HepG2 (cell line): ENCODE data around the gene CAPN9. TPM values are rescaled to one million over a fixed set of nuclear protein-coding genes. Genes with fewer than 3 reads are reported as not detected.
A peak's percentile ranks its signal among the peaks of the same experiment; 100 is the strongest.

Source experiments
- ATAC-seq: fragments of 200-7000 bp; cut with Tn5 transposase; 3 replicates; pipeline ENCODE4 v1.9.1; 2020; ENCODE audit warnings: mild to moderate bottlenecking, moderate library complexity
- BruUV-seq: library from RNA; stranded (reverse); fragments of 400-500 nt; replicated peaks from 2 replicates; lab custom pipeline; 2021; lab: Mats Ljungman, UMichigan
- CTCF ChIA-PET: fragments of 300-600 bp; formaldehyde crosslinking; extraction: SDS; loops from one replicate; lab custom pipeline; 2021; ENCODE audit warnings: low total read pairs, inconsistent platforms, low intra/inter-chr PET ratio; lab: Yijun Ruan, JAX
- POLR2A ChIA-PET: fragments of 350-600 bp; sonication (Branson Sonifier 250); formaldehyde crosslinking; loops from one replicate; lab custom pipeline; 2020; ENCODE audit warnings: antibody characterized with exemption, inconsistent platforms; lab: Yijun Ruan, JAX
- DNase-seq: peaks from one replicate; pipeline ENCODE4 v3.0.0-alpha.2; 2015; ENCODE audit warnings: low spot score
- FAIRE-seq: peaks from 3 replicates; lab custom pipeline; 2011; peaks lifted over from hg19 to GRCh38; lab: Jason Lieb, UNC
- H2AFZ ChIP-seq: one replicate; pipeline ENCODE4 v1.6.1; 2011; ENCODE audit warnings: low read length, inconsistent platforms
- H3K27ac ChIP-seq: fragments of 300-600 bp; 3 replicates; pipeline ENCODE4 v1.8.0; 2011; ENCODE audit warnings: mixed run types, mild to moderate bottlenecking, mixed read lengths, low read length, inconsistent platforms; ENCODE audit not compliant: insufficient read depth; ENCODE audit errors: extremely low read length
- H3K27me3 ChIP-seq, 2 experiments: fragments of 200-600 bp in 1 of 2; 2 replicates in 1 of 2; 3 replicates in 1 of 2; pipeline versions ENCODE4 v1.6.0 to v1.8.0; 2011; ENCODE audit warnings: low read length in 2 of 2, mild to moderate bottlenecking in 2 of 2, moderate library complexity in 2 of 2, inconsistent platforms in 1 of 2; ENCODE audit not compliant: insufficient read depth in 2 of 2, control insufficient read depth in 1 of 2
- H3K36me3 ChIP-seq, 2 experiments: fragments of 200-600 bp in 1 of 2; replicated peaks in 1 of 2; 2 replicates in 1 of 2; 3 replicates in 1 of 2; pipeline versions ENCODE4 v1.5.1 to v1.8.0; 2011; ENCODE audit warnings: low read length in 2 of 2, inconsistent platforms in 1 of 2; ENCODE audit not compliant: insufficient read depth in 2 of 2, control insufficient read depth in 1 of 2
- H3K4me1 ChIP-seq: 2 replicates; pipeline ENCODE4 v1.5.1; 2012; ENCODE audit warnings: low read length, inconsistent platforms; ENCODE audit not compliant: insufficient read depth
- H3K4me2 ChIP-seq: 2 replicates; pipeline ENCODE4 v1.6.0; 2011; ENCODE audit warnings: low read depth, low read length, inconsistent platforms
- H3K4me3 ChIP-seq, 3 experiments: fragments of 200-600 bp in 1 of 3; sonication (generic), shearing (Covaris generic) in 1 of 3; replicated peaks in 1 of 3; 2 replicates each; pipeline ENCODE4 v1.5.1; 2011 to 2016; ENCODE audit warnings: low read length in 3 of 3, inconsistent platforms in 2 of 3, low read depth in 2 of 3, mild to moderate bottlenecking in 2 of 3, control low read depth in 1 of 3, mixed read lengths in 1 of 3; ENCODE audit not compliant: insufficient read depth in 1 of 3
- H3K79me2 ChIP-seq: one replicate; pipeline ENCODE4 v1.6.1; 2011; ENCODE audit warnings: low read length, inconsistent platforms; ENCODE audit not compliant: insufficient read depth
- H3K9ac ChIP-seq: 2 replicates; pipeline ENCODE4 v1.6.0; 2011; ENCODE audit warnings: mild to moderate bottlenecking, low read depth, low read length, inconsistent platforms; ENCODE audit not compliant: insufficient read depth
- H3K9me3 ChIP-seq: 2 replicates; pipeline ENCODE4 v1.5.1; 2012; ENCODE audit warnings: mild to moderate bottlenecking, low read length
- H4K20me1 ChIP-seq: 2 replicates; pipeline ENCODE4 v1.6.0; 2011; ENCODE audit warnings: inconsistent platforms, mild to moderate bottlenecking, low read length, moderate library complexity; ENCODE audit not compliant: insufficient read depth
- FIP1L1 ChIP-seq: fragments of 200-400 bp; formaldehyde crosslinking; IDR thresholded peaks from 2 replicates; pipeline ENCODE4 v1.6.1; 2018; ENCODE audit warnings: low read depth, mild to moderate bottlenecking, low read length, moderate library complexity, borderline replicate concordance; ENCODE audit not compliant: insufficient read depth
- HINFP ChIP-seq: sonication (generic); formaldehyde crosslinking; IDR thresholded peaks from 2 replicates; pipeline ENCODE4 v1.4.0; 2020; ENCODE audit warnings: low read depth, mild to moderate bottlenecking, missing genetic modification reagents
- MAX ChIP-seq: IDR thresholded peaks from 2 replicates; pipeline ENCODE4 v1.6.1; 2012; ENCODE audit warnings: inconsistent platforms
- RBAK ChIP-seq: sonication (generic); formaldehyde crosslinking; IDR thresholded peaks from 2 replicates; pipeline ENCODE4 v1.5.1; 2020; ENCODE audit warnings: mild to moderate bottlenecking, missing genetic modification reagents
- RFXANK ChIP-seq: IDR thresholded peaks from 2 replicates; pipeline ENCODE4 v1.6.1; 2016
- SMAD3 ChIP-seq: sonication (generic); formaldehyde crosslinking; IDR thresholded peaks from 2 replicates; pipeline ENCODE4 v1.4.0; 2020; ENCODE audit warnings: missing genetic modification reagents
- ZBTB39 ChIP-seq: sonication (generic); formaldehyde crosslinking; IDR thresholded peaks from 2 replicates; pipeline ENCODE4 v1.5.0; 2020; ENCODE audit warnings: missing genetic modification reagents
- ZFP91 ChIP-seq: sonication (generic); formaldehyde crosslinking; IDR thresholded peaks from 2 replicates; pipeline ENCODE4 v1.9.0; 2022; ENCODE audit warnings: missing genetic modification reagents, mild to moderate bottlenecking, borderline replicate concordance
- ZNF598 ChIP-seq: sonication (generic); formaldehyde crosslinking; IDR thresholded peaks from 2 replicates; pipeline ENCODE4 v1.5.1; 2020; ENCODE audit warnings: mild to moderate bottlenecking, missing genetic modification reagents, borderline replicate concordance
- ZNF773 ChIP-seq: sonication (generic); formaldehyde crosslinking; IDR thresholded peaks from 2 replicates; pipeline ENCODE4 v1.4.0; 2020; ENCODE audit warnings: missing genetic modification reagents, borderline replicate concordance
- ZNF777 ChIP-seq: sonication (generic); formaldehyde crosslinking; IDR thresholded peaks from 2 replicates; pipeline ENCODE4 v1.4.0; 2020; ENCODE audit warnings: missing genetic modification reagents
- ZUFSP ChIP-seq: sonication (generic); formaldehyde crosslinking; IDR thresholded peaks from 2 replicates; pipeline ENCODE4 v1.9.0; 2021; ENCODE audit warnings: missing genetic modification reagents, mild to moderate bottlenecking, borderline replicate concordance
- WGBS: methylation state at CpG from one replicate; pipeline ENCODE4 v1.1.6; 2017; ENCODE audit warnings: low lambda C conversion rate; 5-methylcytosine and 5-hydroxymethylcytosine counted together
- in situ Hi-C: cut with HindIII; loops from 2 replicates; pipeline ENCODE4 v1.10.0; 2017; ENCODE audit warnings: low pct_unique_long_range_greater_than_20kb; ENCODE audit not compliant: extremely low pct_ligation_motif_present
- intact Hi-C: fragments of 100-400 bp; cut with micrococcal nuclease; formaldehyde crosslinking; loops from one replicate; pipeline ENCODE4 v1.10.0; 2022; ENCODE audit not compliant: unreplicated experiment
- polyA plus RNA-seq, 8 experiments: library from polyadenylated mRNA; depleted of rRNA in 3 of 8; stranded (reverse) in 7 of 8; unstranded in 1 of 8; fragments of >200 nt; fragmentation: Illumina TruSeq in 4 of 8; extraction: Trizol in 4 of 8; gene quantifications; 2 replicates each; pipeline versions ENCODE4 v1.2.1 to v1.2.3, GENCODE V29; 2011 to 2016; ENCODE audit warnings: low read depth in 4 of 8, missing spikeins in 1 of 8, mixed read lengths in 1 of 8; ENCODE audit not compliant: insufficient read depth in 1 of 8
- total RNA-seq, 5 experiments: library from RNA; depleted of rRNA; stranded (reverse); fragments of >200 nt; fragmentation: Illumina TruSeq; extraction: Trizol; gene quantifications; 2 replicates each; pipeline ENCODE4 v1.2.3, GENCODE V29; 2016; ENCODE audit warnings: low read depth in 1 of 5

Gene CAPN9
- total and polyA plus RNA-seq, 2 of the 13 experiments (the other 11 are each of a cell fraction or from before 2014, with no cell fraction given), result 0.04 to 0.31 TPM

- Histone ChIP-seq H3K4me3 (peak overlapping the region; percentile 83 to 92 (median 90)), H3K9me3 (no peaks in the 10 kb centered on the region), H3K36me3 (peaks cover 32 to 61% of the 10 kb centered on the region in 2 experiments), H3K27me3 (peaks cover 0 to 2% of the 10 kb centered on the region in 2 experiments; a peak in 1 of 5 replicates), H3K79me2 (peaks cover 86% of the 10 kb centered on the region), H3K9ac (peak overlapping the region; percentile 91), H3K4me2 (peak overlapping the region; percentile 97), H3K4me1 (peaks cover 83% of the 10 kb centered on the region), H3K27ac (peak overlapping the region; percentile 93), H4K20me1 (peaks cover 94% of the 10 kb centered on the region), H2AFZ (no peak overlapping the region)
- CTCF ChIA-PET, result no interaction called here
- peak; percentile 94 for DNase-seq
- in situ Hi-C loops, result no loop called here
- peak; percentile 67 for ATAC-seq
- under 1% methylated on average over 16 of the region's 16 CpGs for WGBS
- peak; percentile 94 for FAIRE-seq
- intact Hi-C loops, result loop anchor here (1.0 kb wide), 1 partner anchor 67 kb away; the partner anchor contains the start of gene COG2
- BruUV-seq, result no TSS peak
- POLR2A ChIA-PET, result interaction anchor here (0.8 to 7.7 kb wide), 12 partner anchors 20 to 160 kb away, joined by 3 to 84 read pairs (median 4); partner anchors contain the start of genes C1orf198 and COG2
- TF ChIP-seq MAX (no peak), RBAK (CRISPR knock-in tag) (no peak), ZNF777 (CRISPR knock-in tag) (no peak; the same call in 1 of the 2 replicates), SMAD3 (CRISPR knock-in tag) (peak; percentile 94), ZNF773 (CRISPR knock-in tag) (no peak), ZFP91 (peak; percentile 83), FIP1L1 (no peak), ZNF598 (CRISPR knock-in tag) (no peak), RFXANK (CRISPR knock-in tag) (no peak), HINFP (CRISPR knock-in tag) (peak; percentile 78; the same call in 1 of the 2 replicates), ZUFSP (no peak), ZBTB39 (CRISPR knock-in tag) (peak; percentile 81; the same call in 1 of the 2 replicates)
These were observed 38.3 kb upstream of the CAPN9 start for GRCh38 chr1:230708631-230709580.
